A204.1 (cell line): ENCODE data around the gene CMTM7.
"Not testable (repeated sequence)": the region's sequence is repeated elsewhere in the genome, so short reads cannot be mapped to it uniquely, and the experiment has no call there.

Source experiments
- FAIRE-seq: peaks from 2 replicates; lab custom pipeline; 2012; peaks lifted over from hg19 to GRCh38; lab: Jason Lieb, UNC

CMTM7 gene

GRCh38 chr3:32383136-32383711 is 8.4 kb upstream of the CMTM7 start:
- no peak for FAIRE-seq

- no peak for FAIRE-seq
Measured at GRCh38 chr3:32384938-32385337, 6.7 kb upstream of the CMTM7 start.

- no peak for FAIRE-seq
Measured at GRCh38 chr3:32387512-32387911, 4.1 kb upstream of the CMTM7 start.

- FAIRE-seq, result not testable (repeated sequence)
Measured at GRCh38 chr3:32389577-32389976, 2.1 kb upstream of the CMTM7 start.

- no peak for FAIRE-seq
Measured at GRCh38 chr3:32392536-32393302, 1.1 kb downstream of the CMTM7 start.

- FAIRE-seq, result no peak
Measured at GRCh38 chr3:32395496-32395895, 3.8 kb downstream of the CMTM7 start.

- FAIRE-seq, result no peak
Measured at GRCh38 chr3:32397941-32398340, 6.3 kb downstream of the CMTM7 start.

GRCh38 chr3:32398531-32398930 is 6.9 kb downstream of the CMTM7 start:
- FAIRE-seq, result no peak

- peak; percentile 97 for FAIRE-seq
Measured at GRCh38 chr3:32399030-32399620, 7.5 kb downstream of the CMTM7 start.

- no peak for FAIRE-seq
Measured at GRCh38 chr3:32401126-32401525, 9.5 kb downstream of the CMTM7 start.

- FAIRE-seq, result no peak
Measured at GRCh38 chr3:32401556-32402081, 10.0 kb downstream of the CMTM7 start.

- no peak for FAIRE-seq
Measured at GRCh38 chr3:32403663-32404062, 12.0 kb downstream of the CMTM7 start.

GRCh38 chr3:32404714-32405113 is 13.1 kb downstream of the CMTM7 start:
- FAIRE-seq, result no peak

GRCh38 chr3:32405155-32405554 is 13.5 kb downstream of the CMTM7 start:
- no peak for FAIRE-seq

GRCh38 chr3:32405711-32406323 is 14.2 kb downstream of the CMTM7 start:
- no peak for FAIRE-seq

- no peak for FAIRE-seq
Measured at GRCh38 chr3:32406486-32407408, 15.1 kb downstream of the CMTM7 start.

GRCh38 chr3:32410367-32411246 is 19.0 kb downstream of the CMTM7 start:
- FAIRE-seq, result no peak

- no peak for FAIRE-seq
Measured at GRCh38 chr3:32411442-32411841, 19.8 kb downstream of the CMTM7 start.

GRCh38 chr3:32412887-32413286 is 21.2 kb downstream of the CMTM7 start:
- no peak for FAIRE-seq

GRCh38 chr3:32413845-32414521 is 22.3 kb downstream of the CMTM7 start:
- no peak for FAIRE-seq
